Endothelial cell of umbilical vein (primary cell): Measurements from ENCODE around the gene DLGAP5.

Experiments
- EZH2 ChIP-seq: IDR thresholded peaks from 2 replicates; pipeline ENCODE4 v1.6.1; 2012; ENCODE audit warnings: borderline replicate concordance, low read depth, mild to moderate bottlenecking, moderate library complexity, low read length, inconsistent platforms; ENCODE audit not compliant: severe bottlenecking
- POLR2A ChIP-seq: IDR thresholded peaks from 2 replicates; pipeline ENCODE4 v1.6.1; 2012; ENCODE audit warnings: low read depth, mild to moderate bottlenecking, control low read depth, low read length
- TF ChIP-seq, protein P1 (sequence below), 2 donors: IDR thresholded peaks; 1 replicate in 1 of 2; 2 replicates in 1 of 2; pipeline ENCODE4 v1.5.1; 2011; ENCODE audit warnings: low read length in 2 of 2, mild to moderate bottlenecking in 2 of 2, moderate library complexity in 2 of 2, control low read depth in 1 of 2, inconsistent platforms in 1 of 2, low read depth in 1 of 2; ENCODE audit not compliant: insufficient read depth in 1 of 2; ENCODE audit errors: extremely low read depth in 1 of 2

GRCh38 chr14:55125403-55125802 lies 66.0 kb downstream of the DLGAP5 start:
- TF ChIP-seq, protein P1, sequence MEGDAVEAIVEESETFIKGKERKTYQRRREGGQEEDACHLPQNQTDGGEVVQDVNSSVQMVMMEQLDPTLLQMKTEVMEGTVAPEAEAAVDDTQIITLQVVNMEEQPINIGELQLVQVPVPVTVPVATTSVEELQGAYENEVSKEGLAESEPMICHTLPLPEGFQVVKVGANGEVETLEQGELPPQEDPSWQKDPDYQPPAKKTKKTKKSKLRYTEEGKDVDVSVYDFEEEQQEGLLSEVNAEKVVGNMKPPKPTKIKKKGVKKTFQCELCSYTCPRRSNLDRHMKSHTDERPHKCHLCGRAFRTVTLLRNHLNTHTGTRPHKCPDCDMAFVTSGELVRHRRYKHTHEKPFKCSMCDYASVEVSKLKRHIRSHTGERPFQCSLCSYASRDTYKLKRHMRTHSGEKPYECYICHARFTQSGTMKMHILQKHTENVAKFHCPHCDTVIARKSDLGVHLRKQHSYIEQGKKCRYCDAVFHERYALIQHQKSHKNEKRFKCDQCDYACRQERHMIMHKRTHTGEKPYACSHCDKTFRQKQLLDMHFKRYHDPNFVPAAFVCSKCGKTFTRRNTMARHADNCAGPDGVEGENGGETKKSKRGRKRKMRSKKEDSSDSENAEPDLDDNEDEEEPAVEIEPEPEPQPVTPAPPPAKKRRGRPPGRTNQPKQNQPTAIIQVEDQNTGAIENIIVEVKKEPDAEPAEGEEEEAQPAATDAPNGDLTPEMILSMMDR (IDR thresholded peaks at IDR 0.05; ENCODE audit: extremely low read depth in 1 of 2, insufficient read depth in 1 of 2, low read depth in 1 of 2, low read length in 2 of 2): no peak
- TF ChIP-seq EZH2 (no peak), POLR2A (no peak)
